ENCODE results near the gene SIRPA.
A peak's percentile ranks its signal among the peaks of the same experiment; 100 is the strongest.

The SIRPA gene

GRCh38 chr20:1857466-1857865, 37.7 kb upstream of the SIRPA start:
- WGBS: 83% methylated on average over 2 of the region's 4 CpGs
- no peak overlapping the region for H3K18ac ChIP-seq (ENCODE audit: low read depth in 1 of 2, low read length in 2 of 2)
- no peak overlapping the region for H3K27ac ChIP-seq (ENCODE audit: low read length, poor library complexity, severe bottlenecking)
- H2BK120ac ChIP-seq (ENCODE audit: low read depth, low read length): peak overlapping the region; percentile 43
- no peak overlapping the region for H2AK5ac ChIP-seq (ENCODE audit: low read length, severe bottlenecking)
- no peak for DNase-seq
- peak overlapping the region; percentile 8 for H2BK15ac ChIP-seq (ENCODE audit: low read depth, poor library complexity, severe bottlenecking)
- H2BK5ac ChIP-seq (ENCODE audit: low read depth, low read length, poor library complexity, severe bottlenecking): no peak overlapping the region
- H3K23ac ChIP-seq (ENCODE audit: low read length in 2 of 2): no peak overlapping the region
- H3K14ac ChIP-seq (ENCODE audit: low read length in 2 of 2): no peak overlapping the region
- no peak overlapping the region for H3K4me2 ChIP-seq (ENCODE audit: low read length, poor library complexity, severe bottlenecking)
- no peak overlapping the region for H2AFZ ChIP-seq (ENCODE audit: low read depth, low read length)
- H3K9me3 ChIP-seq (ENCODE audit: control insufficient read depth, low read length): no peaks in the 10 kb centered on the region
- H3K9ac ChIP-seq (ENCODE audit: low read length): no peak overlapping the region
- H2BK12ac ChIP-seq (ENCODE audit: low read length in 2 of 2): peak overlapping the region in 1 of 2 experiments; percentile 69
- no peak overlapping the region for H3K4me3 ChIP-seq (ENCODE audit: insufficient read depth in 1 of 2, low read depth in 1 of 2, low read length in 2 of 2)
- H3K79me1 ChIP-seq (replicated peaks; ENCODE audit: low read length, poor library complexity, severe bottlenecking): no peaks in the 10 kb centered on the region
- H3K27me3 ChIP-seq (ENCODE audit: control insufficient read depth in 1 of 2, insufficient read depth in 1 of 2, low read length in 2 of 2): peaks cover 33 to 37% of the 10 kb centered on the region in 2 experiments
- no peaks in the 10 kb centered on the region for H3K36me3 ChIP-seq (ENCODE audit: control insufficient read depth in 1 of 2, insufficient read depth in 2 of 2, low read depth in 1 of 2, low read length in 2 of 2)
- peaks cover 8% of the 10 kb centered on the region for H3K4me1 ChIP-seq (ENCODE audit: control insufficient read depth, insufficient read depth, low read depth, low read length)
- peak overlapping the region; percentile 42 for H4K8ac ChIP-seq (ENCODE audit: low read length)
- H3K4ac ChIP-seq (ENCODE audit: low read depth in 1 of 2, low read length in 2 of 2): no peak overlapping the region
- H4K91ac ChIP-seq (ENCODE audit: low read length): peak overlapping the region; percentile 21

- Histone ChIP-seq H3K4ac (ENCODE audit: low read depth in 1 of 2, low read length in 2 of 2) (no peak overlapping the region), H4K8ac (ENCODE audit: low read length) (no peak overlapping the region), H2BK15ac (ENCODE audit: low read depth, poor library complexity, severe bottlenecking) (no peak overlapping the region), H3K9ac (ENCODE audit: low read length) (no peak overlapping the region), H3K27me3 (ENCODE audit: control insufficient read depth in 1 of 2, insufficient read depth in 1 of 2, low read length in 2 of 2) (peaks cover 22 to 24% of the 10 kb centered on the region in 2 experiments), H3K23ac (ENCODE audit: low read length in 2 of 2) (no peak overlapping the region), H3K36me3 (ENCODE audit: control insufficient read depth in 1 of 2, insufficient read depth in 2 of 2, low read depth in 1 of 2, low read length in 2 of 2) (no peaks in the 10 kb centered on the region), H3K14ac (ENCODE audit: low read length in 2 of 2) (peak overlapping the region in 1 of 2 experiments; percentile 7), H3K79me1 (replicated peaks; ENCODE audit: low read length, poor library complexity, severe bottlenecking) (no peaks in the 10 kb centered on the region), H2BK12ac (ENCODE audit: low read length in 2 of 2) (peak overlapping the region in 1 of 2 experiments; percentile 0), H2AK5ac (ENCODE audit: low read length, severe bottlenecking) (no peak overlapping the region), H2AFZ (ENCODE audit: low read depth, low read length) (no peak overlapping the region), H3K4me1 (ENCODE audit: control insufficient read depth, insufficient read depth, low read depth, low read length) (peaks cover 8% of the 10 kb centered on the region), H3K9me3 (ENCODE audit: control insufficient read depth, low read length) (no peaks in the 10 kb centered on the region), H2BK120ac (ENCODE audit: low read depth, low read length) (no peak overlapping the region), H3K4me3 (ENCODE audit: insufficient read depth in 1 of 2, low read depth in 1 of 2, low read length in 2 of 2) (no peak overlapping the region), H4K91ac (ENCODE audit: low read length) (no peak overlapping the region), H3K18ac (ENCODE audit: low read depth in 1 of 2, low read length in 2 of 2) (no peak overlapping the region), H3K4me2 (ENCODE audit: low read length, poor library complexity, severe bottlenecking) (no peak overlapping the region), H2BK5ac (ENCODE audit: low read depth, low read length, poor library complexity, severe bottlenecking) (no peak overlapping the region), H3K27ac (ENCODE audit: low read length, poor library complexity, severe bottlenecking) (no peak overlapping the region)
- 90% methylated on average over 4 of the region's 5 CpGs for WGBS
- DNase-seq: peak; percentile 33
These were observed 36.3 kb upstream of the SIRPA start for GRCh38 chr20:1858871-1859270.

GRCh38 chr20:1860446-1860845, 34.8 kb upstream of the SIRPA start:
- H3K4me2 ChIP-seq (ENCODE audit: low read length, poor library complexity, severe bottlenecking): no peak overlapping the region
- no peaks in the 10 kb centered on the region for H3K9me3 ChIP-seq (ENCODE audit: control insufficient read depth, low read length)
- peaks cover 9 to 14% of the 10 kb centered on the region in 2 experiments for H3K27me3 ChIP-seq (ENCODE audit: control insufficient read depth in 1 of 2, insufficient read depth in 1 of 2, low read length in 2 of 2)
- H4K8ac ChIP-seq (ENCODE audit: low read length): no peak overlapping the region
- peak; percentile 33 for DNase-seq
- no peak overlapping the region for H3K27ac ChIP-seq (ENCODE audit: low read length, poor library complexity, severe bottlenecking)
- no peaks in the 10 kb centered on the region for H3K36me3 ChIP-seq (ENCODE audit: control insufficient read depth in 1 of 2, insufficient read depth in 2 of 2, low read depth in 1 of 2, low read length in 2 of 2)
- peak overlapping the region in 1 of 2 experiments; percentile 29 for H3K4ac ChIP-seq (ENCODE audit: low read depth in 1 of 2, low read length in 2 of 2)
- H4K91ac ChIP-seq (ENCODE audit: low read length): peak overlapping the region; percentile 49
- peak overlapping the region; percentile 6 to 55 for H3K18ac ChIP-seq (ENCODE audit: low read depth in 1 of 2, low read length in 2 of 2)
- no peak overlapping the region for H2AFZ ChIP-seq (ENCODE audit: low read depth, low read length)
- no peak overlapping the region for H2BK15ac ChIP-seq (ENCODE audit: low read depth, poor library complexity, severe bottlenecking)
- no peak overlapping the region for H3K4me3 ChIP-seq (ENCODE audit: insufficient read depth in 1 of 2, low read depth in 1 of 2, low read length in 2 of 2)
- H2BK120ac ChIP-seq (ENCODE audit: low read depth, low read length): peak overlapping the region; percentile 13
- H2BK5ac ChIP-seq (ENCODE audit: low read depth, low read length, poor library complexity, severe bottlenecking): no peak overlapping the region
- H3K9ac ChIP-seq (ENCODE audit: low read length): peak overlapping the region; percentile 3
- H2AK5ac ChIP-seq (ENCODE audit: low read length, severe bottlenecking): no peak overlapping the region
- no peak overlapping the region for H3K23ac ChIP-seq (ENCODE audit: low read length in 2 of 2)
- peak overlapping the region; percentile 12 to 46 for H2BK12ac ChIP-seq (ENCODE audit: low read length in 2 of 2)
- 45% methylated on average over 4 of the region's 4 CpGs for WGBS
- peaks cover 8% of the 10 kb centered on the region for H3K4me1 ChIP-seq (ENCODE audit: control insufficient read depth, insufficient read depth, low read depth, low read length)
- H3K79me1 ChIP-seq (replicated peaks; ENCODE audit: low read length, poor library complexity, severe bottlenecking): no peaks in the 10 kb centered on the region
- no peak overlapping the region for H3K14ac ChIP-seq (ENCODE audit: low read length in 2 of 2)

GRCh38 chr20:1861347-1861976, 33.7 kb upstream of the SIRPA start:
- peaks cover 9 to 17% of the 10 kb centered on the region in 2 experiments for H3K27me3 ChIP-seq (ENCODE audit: control insufficient read depth in 1 of 2, insufficient read depth in 1 of 2, low read length in 2 of 2)
- H3K4ac ChIP-seq (ENCODE audit: low read depth in 1 of 2, low read length in 2 of 2): no peak overlapping the region
- DNase-seq: peak; percentile 84
- peak overlapping the region; percentile 36 for H2AFZ ChIP-seq (ENCODE audit: low read depth, low read length)
- H3K4me1 ChIP-seq (ENCODE audit: control insufficient read depth, insufficient read depth, low read depth, low read length): peaks cover 8% of the 10 kb centered on the region
- peak overlapping the region; percentile 7 to 88 for H3K18ac ChIP-seq (ENCODE audit: low read depth in 1 of 2, low read length in 2 of 2)
- no peak overlapping the region for H2BK15ac ChIP-seq (ENCODE audit: low read depth, poor library complexity, severe bottlenecking)
- peak overlapping the region; percentile 38 for H4K8ac ChIP-seq (ENCODE audit: low read length)
- no peak overlapping the region for H2AK5ac ChIP-seq (ENCODE audit: low read length, severe bottlenecking)
- 12% methylated on average over 13 of the region's 13 CpGs for WGBS
- no peak overlapping the region for H3K9ac ChIP-seq (ENCODE audit: low read length)
- H3K27ac ChIP-seq (ENCODE audit: low read length, poor library complexity, severe bottlenecking): no peak overlapping the region
- peak overlapping the region; percentile 81 for H2BK120ac ChIP-seq (ENCODE audit: low read depth, low read length)
- H2BK5ac ChIP-seq (ENCODE audit: low read depth, low read length, poor library complexity, severe bottlenecking): no peak overlapping the region
- peak overlapping the region; percentile 9 for H3K4me2 ChIP-seq (ENCODE audit: low read length, poor library complexity, severe bottlenecking)
- no peak overlapping the region for H3K4me3 ChIP-seq (ENCODE audit: insufficient read depth in 1 of 2, low read depth in 1 of 2, low read length in 2 of 2)
- H4K91ac ChIP-seq (ENCODE audit: low read length): peak overlapping the region; percentile 44
- no peak overlapping the region for H3K14ac ChIP-seq (ENCODE audit: low read length in 2 of 2)
- H2BK12ac ChIP-seq (ENCODE audit: low read length in 2 of 2): peak overlapping the region; percentile 44 to 76
- H3K79me1 ChIP-seq (replicated peaks; ENCODE audit: low read length, poor library complexity, severe bottlenecking): no peaks in the 10 kb centered on the region
- H3K36me3 ChIP-seq (ENCODE audit: control insufficient read depth in 1 of 2, insufficient read depth in 2 of 2, low read depth in 1 of 2, low read length in 2 of 2): no peaks in the 10 kb centered on the region
- no peak overlapping the region for H3K23ac ChIP-seq (ENCODE audit: low read length in 2 of 2)
- no peaks in the 10 kb centered on the region for H3K9me3 ChIP-seq (ENCODE audit: control insufficient read depth, low read length)
